HTR-8/SVneo (cell line): ENCODE results near the gene HLCS.

ENCODE experiments used
- DNase-seq: peaks from one replicate; pipeline ENCODE4 v3.0.0; 2011; ENCODE audit warnings: low spot score, mixed read lengths; ENCODE audit not compliant: insufficient read length
- FAIRE-seq: peaks from 2 replicates; lab custom pipeline; 2011; peaks lifted over from hg19 to GRCh38; lab: Jason Lieb, UNC

HLCS gene

GRCh38 chr21:36791695-36792470 is 174.6 kb downstream of the HLCS start:
- no peak for DNase-seq
- FAIRE-seq = no peak

GRCh38 chr21:36791180-36791579 is 175.3 kb downstream of the HLCS start:
- DNase-seq = no peak
- FAIRE-seq = no peak

- DNase-seq (no peak), FAIRE-seq (no peak)
Observed at GRCh38 chr21:36790616-36791015, 175.9 kb downstream of the HLCS start.

- DNase-seq = peak; percentile 33
- FAIRE-seq = no peak
Observed at GRCh38 chr21:36788120-36788638, 178.3 kb downstream of the HLCS start.

- FAIRE-seq (no peak), DNase-seq (no peak)
Observed at GRCh38 chr21:36786186-36786585, 180.3 kb downstream of the HLCS start.

- FAIRE-seq = no peak
- DNase-seq = no peak
Observed at GRCh38 chr21:36785615-36786014, 180.9 kb downstream of the HLCS start.

DNA sequence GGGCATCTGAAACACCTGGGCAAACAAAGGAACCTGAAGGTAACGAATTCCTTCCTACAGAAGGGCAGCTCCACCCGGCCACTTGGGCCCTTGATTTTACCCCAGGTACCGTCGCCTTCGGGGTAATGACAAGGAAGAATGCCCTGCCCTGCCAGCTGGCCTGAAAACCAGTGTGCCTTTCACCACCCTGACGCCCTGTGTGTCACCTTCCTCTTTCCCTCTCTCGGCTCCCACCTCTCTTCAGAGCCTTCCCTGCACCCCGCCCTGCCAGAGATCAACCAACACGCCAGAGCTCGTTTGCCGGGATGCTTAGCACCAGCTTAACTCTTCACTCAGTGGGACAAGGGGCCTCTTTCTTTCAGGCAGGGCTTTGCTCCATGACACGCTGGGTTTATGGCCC is 181.5 kb downstream of the HLCS start:
- no peak for FAIRE-seq
- no peak for DNase-seq

GRCh38 chr21:36783612-36784374 is 182.7 kb downstream of the HLCS start:
- DNase-seq (peak; percentile 58), FAIRE-seq (peak; percentile 33)

- no peak for FAIRE-seq
- DNase-seq = no peak
Observed at GRCh38 chr21:36780861-36781260, 185.6 kb downstream of the HLCS start.

DNA sequence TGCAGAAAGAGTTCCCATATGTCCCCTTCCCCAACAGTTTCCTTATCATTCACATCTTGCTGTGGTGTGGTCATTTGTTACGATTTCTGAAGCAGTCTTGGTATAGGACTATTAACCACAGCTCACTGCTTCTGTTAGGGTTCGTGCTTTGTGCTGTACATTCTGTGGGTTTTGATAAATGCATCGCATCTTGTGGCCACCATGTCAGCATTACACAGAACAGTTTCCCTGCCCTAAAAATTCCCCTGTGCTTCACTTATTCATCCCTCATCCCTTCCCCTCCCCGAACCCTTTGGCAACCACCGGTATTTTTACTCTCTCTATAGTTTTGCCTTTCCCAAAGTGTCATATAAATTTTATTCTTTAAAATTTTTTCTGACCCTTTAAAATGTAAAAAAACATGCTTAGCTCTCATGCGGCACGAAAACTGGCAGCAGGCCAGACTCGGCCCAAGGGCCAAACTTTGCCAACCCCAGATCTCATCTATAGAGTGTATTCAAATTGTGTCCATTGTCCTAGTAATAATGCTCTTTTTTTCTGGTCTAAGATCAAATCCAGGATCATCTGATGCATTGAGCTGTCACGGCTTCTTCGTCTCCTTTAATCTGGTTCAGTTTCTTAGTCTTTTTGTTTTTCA is 189.4 kb downstream of the HLCS start:
- FAIRE-seq (no peak), DNase-seq (no peak)

GRCh38 chr21:36773995-36774394 is 192.5 kb downstream of the HLCS start:
- no peak for FAIRE-seq
- no peak for DNase-seq

DNA sequence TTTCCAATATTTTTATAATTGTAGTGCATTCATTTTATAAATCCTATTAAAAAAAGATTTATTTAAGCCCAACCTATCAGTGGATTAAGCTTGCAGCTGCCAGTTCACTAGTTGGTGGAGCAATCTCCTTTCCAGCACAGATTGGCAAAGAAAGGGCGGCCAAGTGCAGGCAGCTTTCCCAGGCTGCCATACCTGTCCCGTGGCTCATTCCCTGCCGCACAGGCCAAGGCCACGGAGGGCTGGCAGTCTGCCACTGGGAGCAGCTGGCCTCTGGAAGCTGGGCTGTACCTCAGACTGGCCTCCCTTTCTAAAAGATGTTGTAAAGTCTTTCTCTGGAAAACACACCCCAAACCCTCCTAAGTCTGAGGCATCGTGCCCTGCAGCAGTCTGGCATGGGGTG is 193.4 kb downstream of the HLCS start:
- DNase-seq (no peak), FAIRE-seq (no peak)

DNA sequence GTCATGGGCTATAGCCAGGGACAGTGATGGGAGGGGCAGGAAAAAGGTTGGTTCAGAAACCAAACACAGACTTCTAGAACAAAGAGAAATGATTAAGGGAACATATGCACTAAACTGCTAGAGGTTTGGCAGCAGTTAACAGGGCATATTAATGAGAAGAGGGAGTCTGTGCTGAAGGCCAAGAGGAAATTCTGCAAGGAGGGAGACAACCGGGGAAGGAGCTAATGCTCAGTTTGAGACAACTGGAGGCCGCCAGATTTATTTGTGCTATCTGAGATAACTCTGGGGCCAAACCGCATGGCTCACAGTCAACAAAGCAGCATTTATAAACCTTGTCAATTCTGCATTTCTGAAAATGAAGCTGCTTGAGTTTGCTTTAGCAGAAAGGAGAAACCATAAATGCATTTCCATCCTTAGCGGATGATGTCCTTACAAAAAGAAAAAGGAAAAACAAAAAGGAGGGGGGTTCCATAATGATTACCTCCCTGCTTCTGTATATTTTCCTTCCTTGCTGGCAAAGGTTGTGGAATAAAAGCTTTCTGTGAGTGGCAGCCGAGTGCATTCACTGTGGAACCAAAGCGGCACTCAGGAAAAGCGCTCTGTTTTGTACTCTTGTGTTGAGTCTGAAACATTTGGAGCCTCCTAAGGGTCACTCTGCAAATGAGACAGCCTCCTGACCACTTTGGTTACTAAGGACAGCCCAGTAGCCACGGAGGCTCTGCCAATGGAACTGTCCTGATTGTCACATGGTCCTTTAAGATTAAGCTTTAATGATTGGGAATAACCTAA is 197.2 kb downstream of the HLCS start:
- FAIRE-seq (no peak), DNase-seq (no peak)

DNA sequence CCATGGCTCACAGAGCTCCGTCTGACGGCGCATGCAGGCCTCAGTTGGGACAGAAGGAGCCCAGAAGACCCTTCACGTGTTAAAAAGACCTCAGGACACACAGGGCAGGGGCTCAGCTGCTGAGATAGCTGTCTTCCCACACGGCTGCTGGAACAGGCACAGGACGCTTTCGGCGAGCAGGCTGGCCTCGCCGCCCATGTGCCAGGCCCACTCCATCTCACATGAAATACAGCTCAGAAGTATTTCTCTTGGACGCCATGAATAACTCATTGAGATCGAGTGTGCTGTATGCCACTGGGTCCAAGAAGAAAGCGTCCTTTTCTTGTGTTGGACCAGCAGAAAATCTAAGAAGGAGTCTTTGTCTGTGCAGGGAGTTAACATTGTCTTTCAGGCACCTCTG is 198.0 kb downstream of the HLCS start:
- no peak for FAIRE-seq
- no peak for DNase-seq

DNA sequence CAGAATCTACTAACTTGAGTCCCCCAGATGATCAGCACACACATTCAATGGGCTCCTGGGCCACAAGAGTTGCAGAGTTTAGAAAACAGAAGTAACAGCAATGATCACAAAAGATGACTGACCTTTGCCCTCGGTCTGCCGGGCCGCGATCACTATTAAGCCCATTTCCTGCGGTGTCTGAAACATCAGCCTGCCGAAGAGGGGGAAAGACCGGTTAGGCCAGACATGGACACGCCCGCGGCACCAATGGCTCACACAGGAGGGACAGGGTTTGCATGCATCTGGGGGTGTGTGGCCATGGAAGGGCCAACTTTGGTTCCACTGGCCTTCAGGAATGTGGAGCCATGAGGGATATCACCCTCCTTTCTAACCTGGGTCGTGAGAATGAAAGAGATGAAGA is 199.4 kb downstream of the HLCS start:
- DNase-seq (no peak), FAIRE-seq (no peak)

- DNase-seq (no peak), FAIRE-seq (no peak)
Observed at GRCh38 chr21:36766511-36766910, 200.0 kb downstream of the HLCS start.

- FAIRE-seq = no peak
Observed at GRCh38 chr21:36765229-36765628, 201.2 kb downstream of the HLCS start.

DNA sequence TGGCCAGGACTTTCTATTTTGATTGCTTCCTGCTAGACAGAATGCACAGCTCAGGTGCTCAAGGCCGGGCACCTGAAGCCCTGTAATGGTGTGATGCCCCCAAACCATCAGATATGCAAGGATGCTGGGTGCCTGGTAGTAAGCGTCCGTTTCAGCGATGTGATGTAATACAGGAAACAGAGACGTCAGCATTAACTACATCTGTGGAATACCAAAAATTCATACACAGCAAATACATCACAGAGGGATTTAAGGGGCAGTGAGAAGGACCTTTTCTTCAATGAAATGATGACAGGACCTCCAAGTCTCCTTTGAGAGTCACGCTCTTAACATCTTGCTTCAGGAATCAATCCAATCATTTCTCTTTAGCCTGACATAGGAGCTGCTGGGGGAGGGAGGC is 203.2 kb downstream of the HLCS start:
- FAIRE-seq (no peak), DNase-seq (no peak)

More at GRCh38 chr21:36765229-36765628, 201.2 kb downstream of the HLCS start:
- no peak for DNase-seq

- FAIRE-seq (no peak), DNase-seq (no peak)
Observed at GRCh38 chr21:36762642-36763041, 203.8 kb downstream of the HLCS start.

DNA sequence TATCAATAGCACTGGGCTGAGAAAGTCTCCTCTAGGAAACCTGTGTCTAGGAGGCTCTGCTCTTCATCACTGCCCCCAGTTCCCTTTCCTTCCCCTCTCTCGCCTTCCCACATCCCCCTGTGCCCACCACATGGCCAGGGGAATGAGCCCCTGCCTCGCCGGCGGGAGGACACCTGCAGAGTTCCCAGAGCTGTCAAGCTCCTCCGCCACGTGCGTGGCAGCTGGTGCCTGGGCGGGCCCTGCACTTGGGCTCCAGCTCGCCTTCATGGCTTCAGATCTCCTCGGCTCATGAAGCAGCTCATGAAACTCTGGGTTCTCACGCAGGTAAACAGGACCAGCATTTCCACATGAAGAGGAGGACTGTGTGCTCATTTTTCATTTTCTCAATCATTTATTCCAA is 204.8 kb downstream of the HLCS start:
- DNase-seq (no peak), FAIRE-seq (no peak)
